NCI-H2107 (cell line): Measurements from ENCODE around the gene TNC.
"Not testable (repeated sequence)": the region's sequence is repeated elsewhere in the genome, so short reads cannot be mapped to it uniquely, and the experiment has no call there.

Experiments
- DNase-seq: peaks from one replicate; lab custom pipeline; 2025; lab: John Stamatoyannopoulos, UW

Gene TNC

GRCh38 chr9:115134941-115135340 is 17.0 kb upstream of the TNC start:
- no peak for DNase-seq

- DNase-seq, result no peak
Observed at GRCh38 chr9:115133649-115134048, 15.7 kb upstream of the TNC start.

GRCh38 chr9:115132648-115133047 is 14.7 kb upstream of the TNC start:
- no peak for DNase-seq

- no peak for DNase-seq
Observed at GRCh38 chr9:115130176-115130575, 12.2 kb upstream of the TNC start.

- not testable (repeated sequence) for DNase-seq
Observed at GRCh38 chr9:115128726-115129125, 10.8 kb upstream of the TNC start.

GRCh38 chr9:115127191-115127817 is 9.3 kb upstream of the TNC start:
- DNase-seq, result no peak

GRCh38 chr9:115126404-115126803 is 8.4 kb upstream of the TNC start:
- no peak for DNase-seq

- DNase-seq, result no peak
Observed at GRCh38 chr9:115122937-115123336, 5.0 kb upstream of the TNC start.

GRCh38 chr9:115121181-115121580 is 3.2 kb upstream of the TNC start:
- no peak for DNase-seq

GRCh38 chr9:115118879-115119218 is 892 bp upstream of the TNC start:
- DNase-seq, result no peak

- no peak for DNase-seq
Observed at GRCh38 chr9:115116421-115117284, 1.3 kb downstream of the TNC start.

- DNase-seq, result no peak
Observed at GRCh38 chr9:115115924-115116323, 2.0 kb downstream of the TNC start.

GRCh38 chr9:115115117-115115880 is 2.7 kb downstream of the TNC start:
- no peak for DNase-seq

GRCh38 chr9:115114546-115114945 is 3.4 kb downstream of the TNC start:
- DNase-seq, result no peak

GRCh38 chr9:115114084-115114483 is 3.9 kb downstream of the TNC start:
- no peak for DNase-seq

- no peak for DNase-seq
Observed at GRCh38 chr9:115111874-115112273, 6.1 kb downstream of the TNC start.

- DNase-seq, result no peak
Observed at GRCh38 chr9:115109486-115109885, 8.5 kb downstream of the TNC start.

GRCh38 chr9:115107701-115108100 is 10.3 kb downstream of the TNC start:
- DNase-seq, result no peak

- no peak for DNase-seq
Observed at GRCh38 chr9:115106642-115107041, 11.3 kb downstream of the TNC start.

GRCh38 chr9:115106001-115106400 is 12.0 kb downstream of the TNC start:
- no peak for DNase-seq

GRCh38 chr9:115104908-115105307 is 13.0 kb downstream of the TNC start:
- no peak for DNase-seq

- no peak for DNase-seq
Observed at GRCh38 chr9:115103746-115104477, 14.0 kb downstream of the TNC start.
